Prostate gland (tissue), 2 donors: Measurements from ENCODE around the gene TTC33. TPM values are rescaled to one million over a fixed set of nuclear protein-coding genes. Genes with fewer than 3 reads are reported as not detected.

Source experiments
- DNase-seq: peaks from one replicate; pipeline ENCODE4 v3.0.0-alpha.2; 2019; ENCODE audit warnings: low spot score
- H3K27ac ChIP-seq, 2 donors: fragments of 200-600 bp; sonication (generic); 2 replicates each; pipeline ENCODE4 v1.5.1; 2017 to 2019
- H3K27me3 ChIP-seq: fragments of 200-600 bp; sonication (generic); replicated peaks from 2 replicates; pipeline ENCODE4 v1.5.1; 2019; ENCODE audit not compliant: insufficient read depth
- H3K36me3 ChIP-seq, 2 donors: fragments of 200-600 bp; sonication (generic); 1 replicate in 1 of 2; 2 replicates in 1 of 2; pipeline versions ENCODE4 v1.5.1 to v1.8.1; 2017 to 2019
- H3K4me1 ChIP-seq: fragments of 200-600 bp; sonication (generic); replicated peaks from 2 replicates; pipeline ENCODE4 v1.5.1; 2019
- H3K4me3 ChIP-seq, 2 donors: fragments of 200-600 bp; sonication (generic); 2 replicates each; pipeline ENCODE4 v1.5.1; 2017 to 2019
- H3K9me3 ChIP-seq: fragments of 200-600 bp; sonication (generic); 2 replicates; pipeline ENCODE4 v1.5.1; 2017
- POLR2A ChIP-seq: fragments of 450-650 bp; IDR thresholded peaks from one replicate; pipeline ENCODE4 v1.6.1; 2016; ENCODE audit warnings: antibody characterized with exemption, mild to moderate bottlenecking
- POLR2AphosphoS5 ChIP-seq: sonication (generic); formaldehyde crosslinking; IDR thresholded peaks from one replicate; pipeline ENCODE4 v1.6.1; 2017; ENCODE audit warnings: antibody characterized with exemption
- WGBS: methylation state at CpG from one replicate; pipeline ENCODE4 v1.1.5; 2018; 5-methylcytosine and 5-hydroxymethylcytosine counted together
- intact Hi-C: fragments of 100-400 bp; cut with DNase I; formaldehyde crosslinking; loops from one replicate; pipeline ENCODE4 v1.14.2; 2022
- total RNA-seq, 2 donors: library from RNA; depleted of rRNA; stranded (reverse); fragments of >200 nt; gene quantifications; one replicate each; pipeline ENCODE4 v1.1.0, GENCODE V29; 2016
- TF ChIP-seq, protein P1 (sequence below), 4 experiments: fragments of 200-600 bp in 2 of 4; fragments of 450-650 bp in 2 of 4; sonication (generic) in 2 of 4; IDR thresholded peaks; 1 replicate in 3 of 4; 2 replicates in 1 of 4; pipeline ENCODE4 v1.5.1; 2016 to 2019; ENCODE audit warnings: antibody characterized with exemption in 4 of 4, mild to moderate bottlenecking in 2 of 4, moderate library complexity in 2 of 4

Gene TTC33
- total RNA-seq, 2 donors from 2014 or later: 11.9 to 17.6 TPM

DNA sequence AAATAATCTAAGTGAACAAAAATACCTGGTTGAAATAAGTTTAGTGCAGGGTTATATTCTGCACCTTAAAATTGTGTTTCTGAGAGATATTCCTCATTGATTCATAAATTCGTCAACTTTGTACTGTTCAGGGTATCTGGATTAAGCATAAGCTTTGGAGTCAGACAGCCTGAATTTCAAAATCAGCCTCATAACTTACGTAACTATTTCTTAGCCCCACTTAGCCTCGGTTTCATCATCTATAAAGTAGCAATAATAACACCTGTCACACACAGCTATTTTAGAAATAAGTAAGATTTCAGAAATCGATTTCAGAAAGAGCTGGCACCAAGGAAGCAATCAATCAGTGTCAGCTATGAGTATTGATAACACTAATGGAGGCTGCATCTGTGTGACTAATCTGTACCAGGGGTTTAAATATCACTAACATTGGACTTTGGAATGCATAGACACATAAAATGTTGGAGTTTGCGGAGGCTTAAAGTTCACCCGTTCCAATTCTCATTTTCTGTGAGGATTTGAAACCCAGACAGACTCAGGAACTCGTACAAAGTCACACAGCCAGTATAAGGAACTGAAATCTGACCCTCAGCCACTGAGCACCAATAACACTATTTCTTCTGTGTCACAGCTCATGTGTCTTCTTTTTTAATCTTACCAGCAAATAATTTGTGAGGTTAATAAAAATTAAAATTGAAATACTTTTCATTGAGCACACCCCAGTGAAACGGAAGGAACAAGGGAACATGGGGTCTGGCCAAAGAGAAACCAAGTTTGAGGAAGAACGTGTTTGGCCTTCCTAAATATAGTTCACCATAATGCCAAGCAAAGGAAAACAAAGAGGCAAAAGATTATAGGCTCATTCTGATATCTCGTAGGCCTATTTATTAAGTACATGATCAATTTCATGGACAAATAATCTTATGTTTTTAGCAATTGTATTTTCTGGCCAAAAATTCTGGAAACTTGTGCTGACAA lies 270.5 kb downstream of the TTC33 start:
- no peak for TF ChIP-seq POLR2AphosphoS5
- TF ChIP-seq, protein P1, sequence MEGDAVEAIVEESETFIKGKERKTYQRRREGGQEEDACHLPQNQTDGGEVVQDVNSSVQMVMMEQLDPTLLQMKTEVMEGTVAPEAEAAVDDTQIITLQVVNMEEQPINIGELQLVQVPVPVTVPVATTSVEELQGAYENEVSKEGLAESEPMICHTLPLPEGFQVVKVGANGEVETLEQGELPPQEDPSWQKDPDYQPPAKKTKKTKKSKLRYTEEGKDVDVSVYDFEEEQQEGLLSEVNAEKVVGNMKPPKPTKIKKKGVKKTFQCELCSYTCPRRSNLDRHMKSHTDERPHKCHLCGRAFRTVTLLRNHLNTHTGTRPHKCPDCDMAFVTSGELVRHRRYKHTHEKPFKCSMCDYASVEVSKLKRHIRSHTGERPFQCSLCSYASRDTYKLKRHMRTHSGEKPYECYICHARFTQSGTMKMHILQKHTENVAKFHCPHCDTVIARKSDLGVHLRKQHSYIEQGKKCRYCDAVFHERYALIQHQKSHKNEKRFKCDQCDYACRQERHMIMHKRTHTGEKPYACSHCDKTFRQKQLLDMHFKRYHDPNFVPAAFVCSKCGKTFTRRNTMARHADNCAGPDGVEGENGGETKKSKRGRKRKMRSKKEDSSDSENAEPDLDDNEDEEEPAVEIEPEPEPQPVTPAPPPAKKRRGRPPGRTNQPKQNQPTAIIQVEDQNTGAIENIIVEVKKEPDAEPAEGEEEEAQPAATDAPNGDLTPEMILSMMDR (IDR thresholded peaks at IDR 0.05): no peak
- no peak for TF ChIP-seq POLR2A
- H3K9me3 ChIP-seq: no peaks in the 10 kb centered on the region
- no peaks in the 10 kb centered on the region for H3K4me1 ChIP-seq
- H3K36me3 ChIP-seq: no peaks in the 10 kb centered on the region
- H3K4me3 ChIP-seq: no peak overlapping the region
- no peak overlapping the region for H3K27ac ChIP-seq
- no peaks in the 10 kb centered on the region for H3K27me3 ChIP-seq
- 83% methylated on average over 10 of the region's 10 CpGs for WGBS
- intact Hi-C loops: no loop called here
- no peak for DNase-seq

DNA sequence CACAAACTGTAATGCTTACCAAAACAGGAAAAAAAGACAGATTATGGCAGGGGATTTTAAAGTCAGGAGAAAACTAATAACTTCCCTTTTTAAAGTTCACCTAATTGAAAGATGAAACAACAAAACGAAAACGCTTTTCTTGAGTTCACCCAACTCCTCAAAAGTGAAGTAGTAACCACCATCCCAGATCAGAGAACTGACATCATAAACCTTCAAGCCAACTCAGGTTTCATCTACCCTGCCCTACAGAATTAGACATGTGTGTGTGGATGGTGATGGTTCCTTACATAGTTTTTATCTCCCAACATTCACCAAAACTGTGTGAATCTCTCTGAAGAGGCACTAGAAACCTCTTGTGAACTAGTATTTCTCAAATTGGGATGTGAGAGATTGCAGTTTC lies 271.3 kb downstream of the TTC33 start:
- no peaks in the 10 kb centered on the region for H3K9me3 ChIP-seq
- no peak overlapping the region for H3K4me3 ChIP-seq
- H3K27ac ChIP-seq: no peak overlapping the region
- TF ChIP-seq, protein P1 (IDR thresholded peaks at IDR 0.05): no peak
- TF ChIP-seq POLR2A: no peak
- no peak for TF ChIP-seq POLR2AphosphoS5
- H3K4me1 ChIP-seq: no peaks in the 10 kb centered on the region
- WGBS: 87% methylated on average over 2 of the region's 2 CpGs
- H3K27me3 ChIP-seq: no peaks in the 10 kb centered on the region
- H3K36me3 ChIP-seq: no peaks in the 10 kb centered on the region
- no peak for DNase-seq
- intact Hi-C loops: no loop called here

DNA sequence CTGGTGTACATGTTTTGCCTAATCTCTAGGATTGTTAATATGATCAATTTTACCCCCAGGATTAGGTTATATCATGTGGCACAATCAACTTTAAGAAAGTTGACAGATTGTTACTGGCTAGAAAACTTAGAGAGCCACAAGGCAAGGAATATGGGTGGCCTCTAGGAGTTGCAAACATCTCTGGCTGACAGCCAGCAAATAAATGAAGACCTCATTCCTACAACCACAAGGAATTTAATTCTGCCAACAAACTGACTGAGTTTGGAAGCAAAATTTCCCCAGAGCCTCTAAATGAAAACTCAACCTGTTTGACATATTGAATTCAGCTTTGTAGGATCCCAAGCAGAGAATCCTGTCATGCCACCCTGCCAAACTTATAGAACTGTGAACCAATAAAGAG lies 272.4 kb downstream of the TTC33 start:
- Histone ChIP-seq H3K36me3 (no peaks in the 10 kb centered on the region), H3K27me3 (no peaks in the 10 kb centered on the region), H3K4me3 (no peak overlapping the region), H3K4me1 (no peaks in the 10 kb centered on the region), H3K9me3 (no peaks in the 10 kb centered on the region), H3K27ac (no peak overlapping the region)
- intact Hi-C loops: no loop called here
- TF ChIP-seq, protein P1 (IDR thresholded peaks at IDR 0.05): no peak
- TF ChIP-seq POLR2A: no peak
- DNase-seq: no peak

DNA sequence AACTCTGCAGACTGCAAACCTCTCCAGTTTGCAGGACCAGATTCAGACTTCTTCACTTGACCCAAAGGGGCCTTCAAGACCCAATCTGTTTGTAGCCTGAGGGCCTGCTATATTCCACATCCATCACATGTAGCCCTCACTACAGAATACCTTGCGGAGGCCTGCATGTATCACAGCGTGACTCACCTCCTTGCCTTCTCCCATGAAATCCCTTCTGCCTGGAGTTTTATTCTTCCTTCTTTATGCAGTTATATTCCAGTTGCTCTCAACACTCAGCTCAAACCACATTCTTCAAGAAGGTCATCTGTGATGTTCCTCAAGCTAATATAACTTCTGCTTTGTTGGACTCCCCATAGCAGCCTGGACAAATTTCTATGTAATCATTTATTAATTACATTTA lies 274.5 kb downstream of the TTC33 start:
- TF ChIP-seq POLR2AphosphoS5: no peak
- no peak for TF ChIP-seq POLR2A
- TF ChIP-seq, protein P1 (IDR thresholded peaks at IDR 0.05): no peak
- Histone ChIP-seq H3K4me3 (no peak overlapping the region), H3K27ac (no peak overlapping the region), H3K36me3 (no peaks in the 10 kb centered on the region), H3K27me3 (no peaks in the 10 kb centered on the region), H3K9me3 (no peaks in the 10 kb centered on the region), H3K4me1 (no peaks in the 10 kb centered on the region)
- intact Hi-C loops: no loop called here
- WGBS: 96% methylated on average over 2 of the region's 2 CpGs
- no peak for DNase-seq

DNA sequence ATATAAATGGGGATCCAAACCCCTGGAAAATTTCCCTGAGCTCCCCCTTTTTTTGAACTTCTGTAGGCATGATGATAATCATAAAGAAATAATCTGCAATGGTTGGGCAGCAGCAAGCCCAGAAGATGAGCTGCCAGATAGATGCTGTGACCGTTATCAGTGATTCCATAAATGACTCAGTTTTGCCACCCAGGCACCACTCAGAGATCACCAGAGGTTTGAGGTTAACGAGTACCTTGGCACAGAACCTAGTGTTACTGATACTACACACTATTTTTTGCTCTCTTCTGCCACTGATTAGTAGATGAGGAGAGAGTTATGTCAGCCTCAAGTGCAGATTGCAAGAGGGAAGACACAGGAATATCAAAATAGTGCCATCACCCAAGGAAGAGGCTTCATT lies 275.4 kb downstream of the TTC33 start:
- Histone ChIP-seq H3K27me3 (no peaks in the 10 kb centered on the region), H3K4me1 (no peaks in the 10 kb centered on the region), H3K4me3 (no peak overlapping the region), H3K27ac (no peak overlapping the region), H3K36me3 (no peaks in the 10 kb centered on the region), H3K9me3 (no peaks in the 10 kb centered on the region)
- intact Hi-C loops: no loop called here
- WGBS: 59% methylated on average over 2 of the region's 2 CpGs
- TF ChIP-seq POLR2AphosphoS5: no peak
- TF ChIP-seq, protein P1 (IDR thresholded peaks at IDR 0.05): no peak
- no peak for TF ChIP-seq POLR2A
- DNase-seq: no peak
